Stimulated activated CD8-positive, alpha-beta memory T cell treated with anti-CD3 and anti-CD28 coated beads, Interleukin-15, amount 100 ng/mL, for 24 hours (primary cell): ENCODE results near the gene MLF2.
A peak's percentile ranks its signal among the peaks of the same experiment; 100 is the strongest.

Experiments used
- DNase-seq: peaks from one replicate; pipeline ENCODE4 v3.0.0-alpha.2; 2020; ENCODE audit warnings: low read depth

Gene MLF2

DNA sequence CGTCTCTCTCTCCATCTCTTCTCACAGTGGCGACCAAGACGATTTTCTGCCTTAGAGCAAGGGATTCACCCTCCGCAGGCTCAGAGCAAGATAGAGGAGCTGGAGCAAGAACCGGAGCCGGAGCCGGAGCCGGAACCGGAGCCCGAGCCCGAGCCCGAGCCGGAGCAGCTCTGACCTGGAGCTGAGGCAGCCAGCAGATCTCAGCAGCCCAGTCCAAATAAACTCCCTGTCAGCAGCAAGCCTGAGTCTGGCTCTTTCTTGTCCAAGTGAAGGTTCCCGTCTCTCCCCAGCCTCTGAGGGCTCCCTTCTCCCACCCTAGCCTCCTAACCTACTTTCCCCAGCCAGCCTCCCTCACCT, 25.3 kb upstream of the MLF2 start:
- no peak for DNase-seq

DNA sequence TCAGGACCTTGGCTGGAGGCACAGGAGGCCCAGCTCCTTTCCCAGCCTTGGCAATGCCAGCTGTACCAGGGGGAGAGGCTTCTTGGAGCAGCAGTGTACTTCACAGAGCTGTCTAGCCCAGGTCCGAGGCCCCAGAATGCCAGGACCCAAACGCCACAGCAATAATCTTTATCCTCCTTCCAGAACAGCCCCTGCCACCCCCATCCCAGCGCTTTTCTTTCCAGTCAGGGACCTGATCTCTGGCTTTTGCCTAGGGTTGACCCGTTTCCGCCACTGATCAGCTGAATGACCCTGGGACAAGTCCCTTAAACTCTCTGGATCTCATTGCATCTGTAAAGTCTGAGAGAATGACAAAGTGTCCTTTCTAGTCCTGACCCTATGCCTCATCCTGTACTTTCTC, 24.4 kb upstream of the MLF2 start:
- no peak for DNase-seq

DNA sequence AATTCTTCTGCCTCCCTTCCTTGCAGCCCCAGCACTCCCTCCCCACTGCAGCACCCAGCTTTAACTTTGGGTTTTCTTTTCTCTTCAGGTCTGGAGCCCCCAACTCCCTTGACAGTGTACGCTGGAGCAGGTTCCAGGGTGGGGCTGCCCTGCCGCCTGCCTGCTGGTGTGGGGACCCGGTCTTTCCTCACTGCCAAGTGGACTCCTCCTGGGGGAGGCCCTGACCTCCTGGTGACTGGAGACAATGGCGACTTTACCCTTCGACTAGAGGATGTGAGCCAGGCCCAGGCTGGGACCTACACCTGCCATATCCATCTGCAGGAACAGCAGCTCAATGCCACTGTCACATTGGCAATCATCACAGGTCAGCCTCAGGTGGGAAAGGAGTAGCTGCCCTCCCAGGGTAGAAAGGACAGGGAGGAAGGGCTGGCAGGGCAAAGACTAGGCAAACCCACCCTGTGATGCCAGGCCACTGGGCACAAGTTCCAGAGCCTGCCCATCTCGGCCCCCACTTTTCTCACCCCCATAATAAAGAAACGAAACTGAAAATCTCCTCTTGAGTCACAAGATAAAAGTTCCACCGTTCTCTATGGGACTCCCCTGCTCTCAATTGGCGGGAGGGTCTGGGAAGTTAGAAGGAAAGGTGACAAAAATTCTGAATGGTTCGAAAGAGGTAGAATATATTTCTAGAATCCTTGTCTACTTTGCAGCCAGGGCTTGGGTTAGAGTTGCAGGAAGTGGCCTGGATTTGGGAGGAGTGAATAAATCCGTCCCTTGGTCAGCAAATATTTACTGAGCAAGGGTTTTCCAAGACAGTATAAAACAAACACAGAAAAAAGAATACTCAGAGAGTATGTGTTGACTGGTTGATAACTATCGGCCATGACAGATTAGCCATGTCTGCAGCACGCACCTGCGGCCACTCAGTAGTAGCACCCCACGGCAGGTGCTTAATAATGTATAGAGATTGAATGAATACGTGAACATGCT, 22.5 kb upstream of the MLF2 start:
- no peak for DNase-seq

DNA sequence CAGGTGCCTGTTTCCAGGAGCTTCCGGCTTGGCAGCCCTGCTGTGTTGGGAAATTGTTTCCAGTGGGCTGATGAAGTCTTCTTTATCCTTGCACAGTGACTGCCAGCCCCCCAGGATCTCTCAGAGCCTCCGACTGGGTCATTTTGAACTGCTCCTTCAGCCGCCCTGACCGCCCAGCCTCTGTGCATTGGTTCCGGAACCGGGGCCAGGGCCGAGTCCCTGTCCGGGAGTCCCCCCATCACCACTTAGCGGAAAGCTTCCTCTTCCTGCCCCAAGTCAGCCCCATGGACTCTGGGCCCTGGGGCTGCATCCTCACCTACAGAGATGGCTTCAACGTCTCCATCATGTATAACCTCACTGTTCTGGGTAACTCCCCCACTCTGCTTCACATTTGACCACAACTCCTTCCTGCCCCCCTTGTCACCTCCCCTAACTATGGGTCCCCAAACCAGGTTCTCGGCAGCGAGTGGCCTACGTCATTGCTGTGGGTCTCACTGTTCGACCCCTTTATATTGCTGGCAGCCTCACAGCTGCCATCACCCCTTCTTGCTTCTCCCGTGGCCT, 21.6 kb upstream of the MLF2 start:
- DNase-seq = no peak

DNA sequence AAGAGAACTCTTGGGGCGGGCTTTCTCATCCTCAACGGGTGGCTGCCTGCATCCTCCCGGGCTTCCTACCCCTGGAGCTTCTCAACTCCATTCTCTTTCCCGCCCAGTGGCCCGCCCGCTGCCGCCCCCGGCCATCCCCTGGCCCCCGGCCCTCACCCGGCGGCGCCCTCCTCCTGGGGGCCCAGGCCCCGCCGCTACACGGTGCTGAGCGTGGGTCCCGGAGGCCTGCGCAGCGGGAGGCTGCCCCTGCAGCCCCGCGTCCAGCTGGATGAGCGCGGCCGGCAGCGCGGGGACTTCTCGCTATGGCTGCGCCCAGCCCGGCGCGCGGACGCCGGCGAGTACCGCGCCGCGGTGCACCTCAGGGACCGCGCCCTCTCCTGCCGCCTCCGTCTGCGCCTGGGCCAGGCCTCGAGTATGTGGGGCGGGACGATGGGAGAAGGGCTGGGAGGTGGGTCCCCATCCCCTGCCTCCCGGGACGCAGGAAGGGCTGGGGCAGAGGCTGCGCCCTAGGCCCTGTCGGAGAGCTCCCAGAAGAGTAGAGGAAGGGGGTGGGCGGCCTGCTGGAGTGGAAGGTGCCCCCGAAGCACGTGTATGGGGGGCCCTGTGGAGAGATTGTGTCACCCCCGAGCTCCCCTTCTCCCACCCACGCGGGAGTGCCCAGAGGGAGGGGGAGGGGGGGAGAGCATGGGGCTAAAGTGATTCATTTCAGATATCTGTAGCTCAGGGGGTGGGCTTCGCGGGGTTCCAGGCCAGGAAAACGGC, 20.8 kb upstream of the MLF2 start:
- DNase-seq = no peak

DNA sequence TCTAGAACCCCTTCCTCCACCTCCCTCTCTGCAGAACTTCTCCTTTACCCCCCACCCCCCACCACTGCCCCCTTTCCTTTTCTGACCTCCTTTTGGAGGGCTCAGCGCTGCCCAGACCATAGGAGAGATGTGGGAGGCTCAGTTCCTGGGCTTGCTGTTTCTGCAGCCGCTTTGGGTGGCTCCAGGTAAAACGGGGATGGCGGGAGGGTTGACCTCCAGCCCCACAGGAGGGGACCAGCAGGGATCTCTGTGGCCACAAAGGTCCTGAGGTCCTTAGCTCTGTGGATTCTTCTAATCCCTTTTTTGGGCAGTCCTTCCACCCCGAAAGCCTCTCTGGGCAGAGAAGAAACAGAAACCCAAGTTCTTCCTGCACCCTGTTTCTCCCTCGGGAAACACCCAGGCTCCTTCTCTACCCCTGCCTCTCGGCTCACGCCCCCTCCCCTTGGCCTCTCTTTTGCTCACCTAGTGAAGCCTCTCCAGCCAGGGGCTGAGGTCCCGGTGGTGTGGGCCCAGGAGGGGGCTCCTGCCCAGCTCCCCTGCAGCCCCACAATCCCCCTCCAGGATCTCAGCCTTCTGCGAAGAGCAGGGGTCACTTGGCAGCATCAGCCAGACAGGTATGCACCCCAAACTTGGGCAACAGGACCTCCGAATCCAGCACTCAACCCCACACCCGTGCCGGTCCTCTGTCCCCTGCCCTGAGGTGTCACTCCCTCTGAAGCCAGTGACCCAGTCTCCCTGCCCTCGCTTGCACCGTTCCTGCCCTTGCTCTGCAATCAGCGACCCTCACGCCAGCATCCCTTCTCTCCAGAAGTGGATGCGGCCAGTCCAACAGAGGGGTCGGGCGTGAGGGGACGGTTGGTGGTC, 20.0 kb upstream of the MLF2 start:
- no peak for DNase-seq

DNA sequence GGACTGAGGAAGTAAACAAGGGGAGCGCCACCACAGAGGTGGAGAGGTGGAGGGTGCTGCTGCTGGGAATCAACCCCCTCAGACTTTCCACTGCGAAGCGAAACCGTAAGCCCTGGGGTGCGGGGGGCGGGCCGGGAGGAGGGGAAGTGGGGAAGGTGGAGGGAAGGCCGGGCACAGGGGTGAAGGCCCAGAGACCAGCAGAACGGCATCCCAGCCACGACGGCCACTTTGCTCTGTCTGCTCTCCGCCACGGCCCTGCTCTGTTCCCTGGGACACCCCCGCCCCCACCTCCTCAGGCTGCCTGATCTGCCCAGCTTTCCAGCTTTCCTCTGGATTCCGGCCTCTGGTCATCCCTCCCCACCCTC, 19.4 kb upstream of the MLF2 start, which contains the start of gene LAG3:
Gene LAG3 (plus strand): TSS at position 190 of the 365 bp plus-strand sequence. CDS start 333 bp downstream, outside the sequence.
- DNase-seq = peak; percentile 32

DNA sequence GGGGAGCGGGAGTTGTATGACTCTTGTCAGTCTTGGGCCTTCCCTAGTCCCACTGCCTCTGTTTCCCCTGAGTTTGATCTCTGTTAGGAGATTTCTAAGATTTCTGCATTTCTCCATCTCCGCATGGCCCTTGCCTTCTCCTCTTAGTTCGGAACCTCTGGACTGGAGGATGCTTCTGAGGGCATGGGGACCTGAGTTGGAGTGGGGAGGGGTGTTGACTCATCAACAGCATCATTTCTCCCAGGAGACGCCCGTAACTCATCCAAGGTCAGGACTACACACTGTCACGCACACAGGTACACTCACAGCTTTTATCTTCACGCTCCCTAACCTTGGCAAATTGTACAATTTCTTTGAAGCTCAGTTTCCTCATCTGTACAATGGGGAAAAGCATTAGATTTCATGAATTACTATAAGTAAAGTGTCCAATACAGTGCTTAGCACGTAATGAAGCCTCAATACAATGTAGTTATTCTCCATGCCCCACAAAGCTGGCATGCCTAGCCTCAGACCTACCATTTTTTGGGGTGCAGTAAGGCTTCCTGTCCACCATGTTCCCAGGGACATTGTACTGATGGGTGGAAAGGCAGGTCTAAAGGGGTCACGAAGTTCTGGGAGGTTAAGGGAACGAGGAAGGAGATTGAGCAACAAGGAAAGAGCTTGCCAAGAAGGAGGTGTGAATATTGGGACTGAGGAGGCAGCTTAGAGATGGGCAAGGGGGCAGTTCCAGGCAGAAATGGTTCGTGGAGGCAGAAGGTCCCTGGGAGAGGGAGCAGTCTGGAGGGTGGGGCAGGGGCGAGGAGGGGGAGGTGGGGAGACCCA, 18.8 kb upstream of the MLF2 start:
- DNase-seq = no peak

DNA sequence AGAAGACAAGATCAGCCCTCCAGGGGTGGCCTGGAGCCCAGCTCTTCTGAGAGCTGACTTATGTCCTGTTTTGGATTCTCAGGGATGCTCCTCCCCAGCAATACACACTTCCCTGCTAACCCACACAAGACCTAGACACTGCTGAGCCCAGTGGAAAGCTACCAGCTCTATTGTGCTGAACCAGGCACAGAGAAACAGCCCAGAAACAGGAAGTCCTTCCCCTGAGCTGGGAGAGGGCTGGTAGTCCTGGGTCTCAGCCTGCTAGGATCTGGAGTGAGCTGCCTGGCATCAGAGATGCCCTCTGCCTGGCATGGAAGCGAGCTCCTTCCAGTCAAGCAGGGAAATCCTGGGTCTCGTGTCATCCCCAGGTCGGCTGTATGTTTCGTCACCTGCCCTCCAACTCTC, 18.2 kb upstream of the MLF2 start:
- no peak for DNase-seq

DNA sequence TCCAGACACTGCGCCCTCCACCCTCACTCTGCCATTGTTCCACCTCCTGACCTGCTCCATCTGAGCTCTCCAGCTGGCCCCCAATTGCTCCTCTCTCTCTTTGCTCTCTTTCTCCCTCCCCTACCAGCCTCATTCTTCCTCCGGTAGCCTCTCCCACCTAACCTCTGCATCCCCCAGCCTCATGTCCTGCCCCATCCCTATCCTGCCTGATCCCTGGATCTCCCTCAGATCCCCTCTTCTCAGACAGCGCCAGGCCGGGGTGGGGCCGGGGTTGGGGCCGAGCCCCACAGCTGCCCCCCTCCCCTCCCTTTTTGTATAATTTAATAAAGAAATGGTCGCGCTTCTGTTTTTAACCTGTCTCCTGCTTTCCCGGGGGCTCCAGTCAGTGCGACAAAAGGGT, 17.7 kb upstream of the MLF2 start:
- DNase-seq = no peak

DNA sequence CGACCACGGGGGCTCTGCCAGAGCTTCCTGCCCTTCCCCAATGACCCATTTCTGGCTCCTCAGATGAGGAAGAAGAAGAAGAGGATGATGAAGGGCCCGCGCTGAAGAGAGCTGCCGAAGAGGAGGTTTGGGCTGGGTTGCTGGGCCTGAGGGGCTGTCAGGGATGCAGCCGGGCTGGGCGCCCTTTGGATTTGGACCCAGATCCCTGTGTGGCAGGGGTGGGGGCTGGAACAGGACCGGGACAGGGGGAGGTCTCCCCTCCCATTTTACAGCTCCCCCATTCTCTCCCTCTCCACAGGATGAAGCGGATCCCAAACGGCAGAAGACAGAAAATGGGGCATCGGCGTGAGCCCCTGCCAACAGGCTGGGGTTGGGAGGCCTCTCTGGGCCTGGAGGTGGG, 17.2 kb upstream of the MLF2 start:
- no peak for DNase-seq

DNA sequence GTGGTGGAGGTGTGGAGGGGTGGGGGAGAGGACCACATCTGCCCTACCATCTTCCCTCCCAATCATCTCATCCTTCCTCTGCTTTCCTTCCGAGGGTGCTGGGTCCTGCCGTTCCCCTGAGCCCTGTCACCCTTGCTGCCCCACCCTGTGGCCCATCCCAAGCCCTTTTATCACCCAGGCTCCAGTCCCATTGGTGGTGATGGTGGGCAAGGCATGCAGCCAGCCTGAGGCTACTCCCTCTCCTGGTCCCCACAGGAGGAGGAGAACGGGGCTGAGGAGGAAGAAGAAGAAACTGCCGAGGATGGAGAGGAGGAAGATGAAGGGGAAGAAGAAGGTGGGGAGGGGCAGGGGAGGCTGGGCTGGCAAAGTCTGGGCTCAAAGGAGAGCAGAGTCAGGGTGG, 16.7 kb upstream of the MLF2 start:
- no peak for DNase-seq

DNA sequence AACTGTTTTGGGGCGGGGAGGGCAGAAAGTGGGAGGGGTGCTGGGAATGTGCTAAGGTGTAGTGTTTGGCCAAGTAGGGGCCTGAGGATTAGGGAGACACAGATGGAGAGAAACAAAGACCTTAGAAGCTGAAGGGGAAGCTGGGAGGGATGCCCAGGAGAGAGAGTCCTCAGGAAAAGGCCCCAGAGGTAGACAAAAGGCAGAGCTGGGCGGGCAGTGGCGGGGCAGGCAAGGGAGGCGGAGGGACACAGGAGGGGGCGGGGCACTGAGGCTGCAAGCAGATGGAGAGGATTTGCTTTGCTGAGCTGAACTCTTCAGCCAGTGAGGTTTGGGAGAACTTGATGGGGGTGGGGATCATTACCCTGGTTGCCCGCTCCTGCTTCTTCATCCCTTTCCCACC, 16.0 kb upstream of the MLF2 start:
- no peak for DNase-seq

DNA sequence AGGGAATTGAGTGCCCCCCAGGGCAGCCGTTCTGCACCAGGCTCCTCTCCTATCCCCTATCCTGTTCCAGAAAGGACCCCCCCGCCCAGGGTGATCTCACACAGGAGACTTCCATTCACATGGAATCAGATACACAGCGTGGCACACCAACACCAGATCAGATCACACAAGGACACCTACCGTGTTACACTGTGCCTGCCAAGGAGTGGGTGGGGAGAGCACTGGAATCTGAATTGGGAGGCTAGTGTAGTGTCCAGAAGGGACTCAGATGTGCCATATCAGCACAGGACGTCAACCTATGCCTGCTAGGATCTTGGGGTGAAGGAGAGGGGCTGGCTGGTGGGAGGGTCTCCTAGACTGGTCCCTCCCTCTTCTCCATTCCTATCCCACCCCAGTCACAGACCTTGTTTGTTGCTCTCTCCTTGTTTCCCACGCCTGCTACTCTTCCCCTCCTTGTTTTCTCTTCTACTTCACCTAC, 15.5 kb upstream of the MLF2 start:
- DNase-seq = no peak

DNA sequence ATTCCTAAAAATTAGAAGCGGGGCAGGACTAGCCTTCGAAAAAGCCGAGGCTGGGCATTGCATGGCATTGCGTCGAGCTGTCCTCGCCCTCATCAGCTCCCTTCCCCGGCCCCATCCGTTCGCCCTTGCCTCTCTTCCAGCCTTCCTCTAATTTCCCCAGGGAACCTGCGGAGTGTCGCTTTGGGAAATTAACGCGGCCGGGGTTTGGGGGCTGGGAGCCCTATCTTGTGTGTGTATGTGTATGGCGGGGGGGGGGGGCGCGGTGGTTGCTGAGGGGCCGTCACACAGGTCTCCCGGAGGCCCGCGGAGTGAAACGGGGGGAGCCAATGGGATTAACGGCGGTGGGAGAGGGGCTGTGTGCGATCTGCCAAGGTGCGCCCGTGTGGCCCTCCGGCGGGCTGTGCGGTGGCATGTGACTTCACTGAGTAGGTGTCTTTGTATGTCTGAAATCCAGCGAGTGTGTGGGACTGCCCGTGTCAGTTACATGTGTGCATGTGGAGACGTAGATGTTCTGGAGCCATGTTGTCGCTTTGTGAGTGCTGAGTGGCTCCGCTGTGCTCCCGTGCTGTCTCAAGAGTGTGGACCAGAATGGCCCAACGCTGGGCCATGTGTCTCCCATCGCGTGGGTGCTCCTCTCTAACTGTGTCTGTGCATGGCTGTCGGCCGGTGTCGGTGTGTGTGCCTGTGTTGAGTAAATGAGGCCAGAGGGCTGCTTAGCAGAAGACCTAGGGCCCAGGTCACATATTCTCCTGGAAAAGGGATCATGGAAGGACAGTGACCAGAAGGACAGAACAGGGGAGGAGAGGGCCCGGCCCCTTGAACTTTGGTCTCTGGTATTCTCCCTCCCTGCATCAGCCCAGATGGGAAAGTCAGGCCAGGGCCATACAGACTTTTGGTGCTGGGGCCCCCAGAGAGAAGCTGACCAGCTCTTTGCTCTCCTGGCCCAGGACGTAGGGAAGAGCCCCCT, 14.7 kb upstream of the MLF2 start:
- no peak for DNase-seq

DNA sequence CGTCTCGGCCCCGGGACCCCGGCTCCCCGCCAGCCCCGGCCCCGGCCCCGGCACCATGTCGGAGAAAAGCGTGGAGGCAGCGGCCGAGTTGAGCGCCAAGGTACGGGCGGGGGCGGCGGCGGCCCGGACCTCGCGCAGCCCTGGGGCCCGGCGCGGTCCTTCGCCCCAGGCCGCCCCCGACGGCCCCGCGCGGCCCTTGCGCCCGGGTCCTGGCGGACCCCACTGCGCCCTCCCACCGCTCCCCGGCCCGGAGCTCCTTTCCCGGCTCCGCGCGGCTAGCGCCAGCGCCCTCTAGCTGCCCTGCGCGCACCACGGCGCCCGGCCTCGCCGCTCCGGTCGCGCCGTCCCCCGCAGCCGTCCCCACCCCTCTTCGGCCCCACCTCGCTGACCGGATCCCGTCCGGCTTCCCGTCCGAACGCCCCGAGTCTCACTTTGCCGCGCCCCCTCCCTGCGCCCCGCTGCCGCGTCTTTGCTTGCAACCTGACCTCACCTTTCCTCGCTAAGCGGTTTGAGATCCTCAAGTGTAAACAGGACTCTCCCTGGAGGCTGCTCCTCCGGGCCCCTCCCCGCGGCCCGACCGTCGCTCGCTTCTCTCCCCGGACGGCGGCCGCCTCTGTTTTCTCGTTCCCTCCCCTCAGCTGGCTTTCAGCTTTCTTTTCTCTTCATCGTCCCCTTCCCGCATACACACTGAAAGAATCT, 13.9 kb upstream of the MLF2 start:
- DNase-seq = peak; percentile 29

DNA sequence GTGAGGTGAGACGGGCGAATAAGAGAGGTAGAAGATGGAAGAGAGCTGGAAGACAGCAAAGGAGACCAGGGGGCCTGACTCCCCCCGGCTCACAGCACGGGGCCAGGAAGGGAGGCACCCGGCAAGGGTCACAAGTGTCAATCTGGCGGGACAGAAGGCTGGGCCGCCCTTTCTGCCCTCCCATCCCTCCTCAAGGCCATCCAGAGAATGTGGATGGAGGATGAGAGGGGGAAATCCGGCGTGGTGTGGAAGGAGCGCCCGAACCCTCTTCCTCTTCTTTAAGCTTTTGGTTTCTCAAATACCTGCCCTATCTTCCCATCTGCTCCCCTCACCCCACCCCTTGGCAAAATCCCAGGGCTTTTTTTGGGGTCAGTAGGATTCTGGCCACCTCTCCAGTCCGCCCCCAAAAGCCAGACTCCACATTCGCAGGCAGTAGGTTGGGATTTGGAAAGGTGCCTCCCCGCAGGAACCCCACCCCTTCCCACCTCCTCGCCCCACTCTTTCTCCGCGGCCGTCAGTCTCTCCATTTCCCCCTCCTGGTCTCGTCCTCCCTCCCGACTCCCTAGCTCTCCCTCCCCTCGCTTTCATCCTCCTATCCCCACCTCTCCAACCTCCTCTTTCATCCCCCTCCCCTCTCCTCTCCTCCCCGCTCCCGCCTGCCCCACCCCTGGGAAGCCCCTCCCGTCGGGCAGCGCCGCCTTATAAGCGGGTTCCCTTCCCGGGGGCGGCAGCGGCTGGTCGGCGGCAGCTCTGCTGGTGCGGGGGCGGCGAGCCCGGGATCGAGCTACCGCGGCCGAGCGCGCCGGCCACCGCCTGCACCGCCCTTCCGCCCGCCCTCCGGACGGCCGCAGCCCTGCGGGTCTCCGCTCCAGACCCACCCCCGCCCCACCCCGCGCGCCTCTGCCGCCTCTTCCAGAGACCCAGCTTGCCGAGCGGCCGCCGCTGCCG, 13.0 kb upstream of the MLF2 start, which contains the start of gene PTMS:
Gene PTMS (plus strand): TSS at position 730 of the 948 bp plus-strand sequence. CDS start 343 bp downstream, outside the sequence.
- DNase-seq = no peak
